Upper lobe of left lung (tissue), 4 donors: Measurements from ENCODE around the gene ATP6V1F.
A peak's percentile ranks its signal among the peaks of the same experiment; 100 is the strongest.

Experiments
- EP300 ChIP-seq, 4 donors: sonication (generic); formaldehyde crosslinking; IDR thresholded peaks; one replicate each; pipeline ENCODE4 v1.5.1; 2017; ENCODE audit warnings: antibody characterized with exemption in 4 of 4, control low read depth in 2 of 4
- POLR2A ChIP-seq, 4 donors: fragments of 450-650 bp; IDR thresholded peaks; one replicate each; pipeline ENCODE4 v1.5.1; 2016 to 2017; ENCODE audit warnings: antibody characterized with exemption in 4 of 4, mild to moderate bottlenecking in 2 of 4
- POLR2AphosphoS5 ChIP-seq, 2 donors: sonication (generic); formaldehyde crosslinking; IDR thresholded peaks; one replicate each; pipeline ENCODE4 v1.5.1; 2017; ENCODE audit warnings: antibody characterized with exemption in 2 of 2
- TF ChIP-seq, protein P1 (sequence below), 6 experiments: fragments of 450-650 bp in 4 of 6; fragments of 200-600 bp in 2 of 6; sonication (generic) in 2 of 6; IDR thresholded peaks; one replicate each; pipeline ENCODE4 v1.5.1; 2016 to 2019; ENCODE audit warnings: antibody characterized with exemption in 6 of 6

DNA sequence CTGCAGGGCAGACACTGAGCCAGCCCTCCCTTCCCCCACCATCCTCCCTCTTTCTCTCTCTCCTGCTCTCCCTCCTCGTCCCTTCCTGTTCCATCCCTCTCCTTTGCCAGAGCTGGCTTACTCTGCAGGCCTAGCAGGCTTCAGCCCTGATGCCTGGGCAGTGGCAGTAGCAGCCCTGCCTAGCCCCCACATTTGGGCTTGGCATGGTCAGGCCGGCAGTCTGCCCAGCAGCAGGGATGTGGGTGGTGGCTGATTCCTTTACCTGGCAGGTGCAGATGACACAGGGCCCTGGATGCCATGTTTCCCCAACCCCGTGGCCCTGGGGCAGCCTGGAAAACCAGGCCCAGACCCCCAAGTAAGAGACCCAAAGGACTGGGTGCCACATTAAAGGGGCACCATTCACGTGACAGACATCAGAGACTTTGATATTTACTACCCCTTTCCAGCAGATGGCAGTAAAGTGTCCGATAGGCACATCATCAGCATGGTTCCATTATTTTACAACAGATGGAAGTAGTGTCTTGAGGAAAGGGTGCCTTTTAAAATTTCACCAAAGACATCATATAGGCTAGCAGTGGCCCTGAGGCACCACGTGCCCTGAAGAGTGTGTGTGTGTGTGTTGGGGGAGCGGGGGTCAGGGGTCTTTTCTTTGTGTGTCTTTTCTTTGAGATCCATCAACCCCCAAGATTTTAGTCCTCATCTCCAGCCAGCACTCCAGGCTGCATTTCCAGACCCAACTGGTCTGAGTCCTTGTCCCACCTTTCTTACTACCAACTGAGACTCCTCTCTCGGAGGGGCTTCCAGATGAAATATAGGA is 41.9 kb downstream of the ATP6V1F start:
- TF ChIP-seq, protein P1, sequence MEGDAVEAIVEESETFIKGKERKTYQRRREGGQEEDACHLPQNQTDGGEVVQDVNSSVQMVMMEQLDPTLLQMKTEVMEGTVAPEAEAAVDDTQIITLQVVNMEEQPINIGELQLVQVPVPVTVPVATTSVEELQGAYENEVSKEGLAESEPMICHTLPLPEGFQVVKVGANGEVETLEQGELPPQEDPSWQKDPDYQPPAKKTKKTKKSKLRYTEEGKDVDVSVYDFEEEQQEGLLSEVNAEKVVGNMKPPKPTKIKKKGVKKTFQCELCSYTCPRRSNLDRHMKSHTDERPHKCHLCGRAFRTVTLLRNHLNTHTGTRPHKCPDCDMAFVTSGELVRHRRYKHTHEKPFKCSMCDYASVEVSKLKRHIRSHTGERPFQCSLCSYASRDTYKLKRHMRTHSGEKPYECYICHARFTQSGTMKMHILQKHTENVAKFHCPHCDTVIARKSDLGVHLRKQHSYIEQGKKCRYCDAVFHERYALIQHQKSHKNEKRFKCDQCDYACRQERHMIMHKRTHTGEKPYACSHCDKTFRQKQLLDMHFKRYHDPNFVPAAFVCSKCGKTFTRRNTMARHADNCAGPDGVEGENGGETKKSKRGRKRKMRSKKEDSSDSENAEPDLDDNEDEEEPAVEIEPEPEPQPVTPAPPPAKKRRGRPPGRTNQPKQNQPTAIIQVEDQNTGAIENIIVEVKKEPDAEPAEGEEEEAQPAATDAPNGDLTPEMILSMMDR (IDR thresholded peaks at IDR 0.05) = peak; percentile 15 to 71 (median 59)
- no peak for TF ChIP-seq POLR2AphosphoS5 (IDR thresholded peaks at IDR 0.05)
- no peak for TF ChIP-seq POLR2A (IDR thresholded peaks at IDR 0.05)
- no peak for TF ChIP-seq EP300 (IDR thresholded peaks at IDR 0.05)
